Colon (tissue), 2 donors: ENCODE measurements around the gene CABCOCO1.

Experiments used
- FAIRE-seq: peaks from 2 replicates; lab custom pipeline; 2012; peaks lifted over from hg19 to GRCh38; lab: Jason Lieb, UNC
- donor health status: control.
- donor health status: control.

The CABCOCO1 gene

DNA sequence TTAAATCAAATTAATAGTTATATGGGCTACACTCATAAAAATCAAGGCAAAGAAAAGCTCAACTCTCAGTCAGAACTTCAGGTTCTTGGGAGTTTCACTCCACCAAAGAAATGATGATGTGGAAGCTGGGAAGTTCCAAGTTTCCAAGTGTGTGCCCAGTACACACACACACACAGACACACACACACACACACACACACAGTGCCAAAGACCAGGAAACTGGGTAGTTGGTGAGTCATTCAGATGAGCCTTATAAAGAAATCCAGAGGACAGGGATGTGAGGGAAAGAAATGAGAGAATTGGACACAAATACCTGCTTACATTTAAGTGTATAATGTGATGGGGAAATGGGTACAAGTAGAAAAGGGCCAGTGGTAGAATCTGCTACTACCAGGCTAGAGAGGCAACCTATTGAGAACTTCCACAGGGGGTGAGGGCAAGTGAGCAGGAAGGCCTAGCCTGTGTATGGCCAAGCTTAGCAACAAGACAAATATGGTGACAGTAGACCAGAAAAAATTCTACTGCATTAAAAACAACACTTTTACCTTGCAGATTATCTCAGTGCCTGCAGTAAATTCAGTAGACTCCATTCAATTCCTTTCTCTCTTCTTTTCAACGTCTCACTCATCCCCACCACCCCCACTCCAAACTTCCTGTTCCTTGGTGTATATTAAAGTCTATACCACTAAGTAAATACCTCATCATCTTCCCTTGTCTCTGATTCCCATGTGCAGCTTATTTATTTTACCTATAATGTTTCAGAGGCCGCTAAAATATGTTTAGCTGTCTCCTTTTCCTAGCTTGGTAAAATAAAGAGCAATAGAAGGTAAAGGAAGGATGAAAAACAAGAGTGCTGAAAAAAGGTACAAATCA is 95.0 kb downstream of the CABCOCO1 start:
- FAIRE-seq, result peak; percentile 14

- no peak for FAIRE-seq
These were observed 95.7 kb downstream of the CABCOCO1 start for GRCh38 chr10:61758433-61758832.

- FAIRE-seq, result no peak
These were observed 97.0 kb downstream of the CABCOCO1 start for GRCh38 chr10:61759751-61760150.

GRCh38 chr10:61760943-61761824 is 98.5 kb downstream of the CABCOCO1 start:
- FAIRE-seq, result no peak

DNA sequence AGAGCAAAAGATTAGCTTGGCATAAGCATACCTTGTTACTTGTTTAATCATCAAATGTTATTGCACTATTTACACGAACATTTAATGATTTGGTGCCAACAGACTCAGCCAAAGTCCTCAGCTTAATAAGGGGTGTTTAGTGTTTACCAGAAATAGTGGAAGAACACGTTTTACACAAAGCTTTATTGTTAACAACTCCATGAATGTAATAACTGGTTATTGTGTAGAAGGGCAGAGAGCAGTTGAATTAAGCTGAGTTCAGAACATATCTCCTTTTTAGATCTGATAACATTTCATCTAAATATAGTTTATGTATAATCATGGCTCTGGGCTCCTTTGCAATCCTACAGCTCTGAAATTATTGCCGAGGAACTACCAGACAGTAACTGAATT is 99.1 kb downstream of the CABCOCO1 start:
- FAIRE-seq, result peak; percentile 83

- FAIRE-seq, result no peak
These were observed 101.0 kb downstream of the CABCOCO1 start for GRCh38 chr10:61763778-61764177.

DNA sequence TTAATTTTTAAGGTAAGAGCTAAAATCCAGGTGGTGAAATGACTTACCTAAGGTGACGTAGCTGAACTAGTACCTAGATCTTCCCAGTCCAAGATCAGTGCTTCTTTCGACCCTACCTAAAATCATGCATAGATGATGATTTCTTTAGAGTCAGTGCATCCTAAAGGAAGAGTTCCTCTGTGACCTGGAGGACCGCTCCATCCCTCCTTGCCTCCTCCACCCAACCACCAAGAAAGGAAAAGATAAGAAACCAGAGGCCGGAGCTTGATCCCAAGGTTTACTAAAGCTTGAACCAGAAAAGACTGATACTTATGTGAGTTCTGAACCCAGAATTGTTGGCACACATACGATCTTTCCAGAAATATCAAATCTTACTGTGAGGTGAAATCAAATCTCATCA is 101.8 kb downstream of the CABCOCO1 start:
- FAIRE-seq, result no peak

DNA sequence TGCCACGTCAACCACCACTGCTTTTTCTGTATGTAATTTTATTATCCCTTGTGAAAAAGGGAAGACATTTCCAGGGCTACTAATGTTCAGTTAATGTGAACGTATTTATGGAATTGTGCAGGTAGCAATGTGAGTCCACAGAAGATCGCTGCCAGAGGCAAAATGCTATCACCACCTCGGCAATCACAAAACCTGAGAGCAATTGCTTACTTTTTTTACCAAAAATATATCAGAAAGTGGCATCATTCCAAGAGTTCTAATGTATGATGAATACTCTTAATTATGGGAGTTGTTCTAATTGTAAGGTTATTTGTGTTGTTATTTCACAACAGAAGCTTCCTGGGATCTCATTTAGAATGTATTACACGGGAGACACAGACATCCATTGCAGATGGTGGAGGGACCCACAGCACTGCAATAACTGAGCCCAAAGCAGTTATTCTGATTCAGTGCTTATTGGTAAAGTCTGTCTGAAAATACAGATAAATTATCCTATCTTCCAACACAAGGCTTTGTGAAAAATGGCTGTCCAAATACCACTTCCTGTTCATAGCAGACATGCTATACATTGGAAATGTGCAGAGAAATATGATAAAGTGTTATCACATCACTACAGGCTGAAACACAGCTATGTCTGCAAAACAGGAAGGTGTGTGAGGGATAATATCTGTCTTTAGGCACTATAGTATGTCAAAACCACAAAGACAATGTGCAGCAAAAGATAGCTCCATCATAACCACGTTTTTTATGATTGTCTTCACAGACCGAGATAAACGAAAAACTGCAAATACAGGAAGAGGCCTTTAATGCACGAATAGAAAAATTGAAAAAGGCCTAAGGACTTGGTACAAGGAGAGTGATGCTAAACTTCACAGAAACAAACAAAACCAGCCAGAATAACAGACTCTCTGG is 102.7 kb downstream of the CABCOCO1 start:
- FAIRE-seq, result no peak

DNA sequence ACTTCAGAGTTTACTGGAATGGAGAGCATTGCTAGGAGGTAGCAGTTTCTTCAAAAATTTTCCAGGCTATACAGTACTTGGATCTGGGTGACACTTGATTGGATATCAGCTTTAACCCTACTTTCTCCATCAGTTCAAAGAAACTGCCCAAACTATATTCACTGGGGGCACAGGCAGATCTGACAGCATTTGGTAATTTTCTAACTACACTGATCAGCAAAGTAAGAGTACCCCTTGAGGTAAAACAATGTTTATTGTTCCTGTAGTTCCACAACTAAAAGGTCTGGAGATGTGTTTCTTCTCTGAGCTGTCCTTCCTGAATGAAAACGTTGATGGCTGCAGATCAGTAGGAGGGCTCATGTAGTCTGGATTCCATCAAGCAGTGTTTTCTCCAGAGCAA is 104.2 kb downstream of the CABCOCO1 start:
- FAIRE-seq, result no peak

DNA sequence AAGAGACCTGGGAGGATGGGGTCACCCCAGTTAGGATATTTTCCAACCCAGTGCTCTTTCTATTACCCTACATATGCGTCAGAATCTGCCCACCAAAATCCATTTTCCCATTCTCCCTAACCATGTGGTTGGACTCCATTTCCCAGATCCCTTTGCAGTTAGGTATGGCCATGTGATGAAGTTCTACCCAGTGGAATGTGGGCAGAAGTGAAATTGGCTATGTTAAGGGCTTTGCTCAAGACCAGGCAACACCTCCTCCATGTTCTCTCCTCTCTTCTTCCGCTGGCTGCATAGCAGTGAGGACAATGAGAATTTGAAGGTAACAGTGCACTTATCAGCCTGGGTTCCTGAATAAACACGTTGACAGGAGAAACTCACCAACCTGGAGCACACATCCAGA is 111.3 kb downstream of the CABCOCO1 start:
- FAIRE-seq, result no peak

DNA sequence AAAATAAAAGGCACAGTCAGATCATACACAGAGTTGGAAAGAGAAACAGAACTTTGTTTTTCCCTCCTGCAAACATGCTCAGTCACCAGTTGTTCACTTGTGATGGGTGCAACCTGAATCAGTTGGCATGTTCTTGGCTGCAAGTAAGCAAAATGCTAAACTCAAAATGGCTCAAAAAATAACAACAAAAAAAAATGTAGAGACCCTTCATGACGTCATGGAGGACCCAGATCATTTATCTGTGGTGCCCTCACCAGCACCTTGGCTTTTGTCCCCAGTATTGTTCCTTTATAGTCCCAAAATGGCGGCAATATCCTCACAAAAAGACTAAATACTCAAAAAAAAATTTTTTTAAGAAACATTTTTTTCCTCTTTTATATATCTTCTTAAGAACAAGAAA is 112.4 kb downstream of the CABCOCO1 start:
- FAIRE-seq, result no peak

DNA sequence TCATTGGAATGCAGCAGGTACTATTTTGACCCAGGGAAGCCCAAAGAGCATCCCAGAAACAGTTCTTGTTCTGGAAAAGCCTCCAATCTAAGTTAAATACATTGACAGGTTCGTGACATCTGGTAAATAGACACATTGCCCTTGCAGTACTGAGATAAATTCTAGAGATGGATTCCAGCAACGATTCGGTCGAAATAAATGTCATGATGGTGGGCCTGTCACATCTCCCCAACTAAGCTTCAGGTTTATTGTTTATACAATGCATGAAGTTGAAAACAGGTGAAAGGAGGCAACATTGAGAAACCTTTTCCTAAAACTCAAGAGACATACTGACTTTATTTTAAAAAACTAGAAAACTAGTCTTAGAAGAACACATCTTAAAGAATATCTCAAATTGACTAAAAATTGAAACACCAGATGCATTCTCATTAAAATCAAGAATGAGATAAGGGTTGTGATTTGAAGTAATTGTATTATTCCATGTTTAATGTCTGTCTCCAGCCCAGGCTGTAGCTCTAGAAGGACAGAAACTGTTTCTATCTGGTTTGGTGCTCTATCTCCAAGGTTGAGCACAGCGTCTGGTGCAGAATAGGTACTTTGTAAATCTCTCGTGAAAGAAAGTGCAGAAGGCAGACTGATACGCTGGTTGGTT is 114.0 kb downstream of the CABCOCO1 start:
- no peak for FAIRE-seq

DNA sequence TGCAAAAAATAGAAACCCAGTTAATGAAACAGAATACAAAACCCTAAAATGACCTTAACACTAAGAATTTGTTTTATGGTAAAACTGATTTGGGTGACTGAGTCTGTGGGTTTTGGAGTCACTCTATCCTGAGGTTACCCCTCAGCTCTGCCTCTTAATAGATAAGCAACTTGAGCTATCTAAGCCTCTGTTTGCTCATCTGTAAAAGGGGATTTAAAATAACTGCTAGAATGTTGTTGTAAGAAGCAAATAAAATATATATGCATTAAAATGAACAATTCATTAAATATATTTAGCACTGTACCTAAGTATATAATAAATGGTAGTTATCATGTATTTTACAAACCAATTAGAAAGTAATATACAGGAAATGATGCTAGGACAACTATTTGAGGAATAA is 115.4 kb downstream of the CABCOCO1 start:
- FAIRE-seq, result no peak

GRCh38 chr10:61779276-61779675 is 116.5 kb downstream of the CABCOCO1 start:
- FAIRE-seq, result no peak

DNA sequence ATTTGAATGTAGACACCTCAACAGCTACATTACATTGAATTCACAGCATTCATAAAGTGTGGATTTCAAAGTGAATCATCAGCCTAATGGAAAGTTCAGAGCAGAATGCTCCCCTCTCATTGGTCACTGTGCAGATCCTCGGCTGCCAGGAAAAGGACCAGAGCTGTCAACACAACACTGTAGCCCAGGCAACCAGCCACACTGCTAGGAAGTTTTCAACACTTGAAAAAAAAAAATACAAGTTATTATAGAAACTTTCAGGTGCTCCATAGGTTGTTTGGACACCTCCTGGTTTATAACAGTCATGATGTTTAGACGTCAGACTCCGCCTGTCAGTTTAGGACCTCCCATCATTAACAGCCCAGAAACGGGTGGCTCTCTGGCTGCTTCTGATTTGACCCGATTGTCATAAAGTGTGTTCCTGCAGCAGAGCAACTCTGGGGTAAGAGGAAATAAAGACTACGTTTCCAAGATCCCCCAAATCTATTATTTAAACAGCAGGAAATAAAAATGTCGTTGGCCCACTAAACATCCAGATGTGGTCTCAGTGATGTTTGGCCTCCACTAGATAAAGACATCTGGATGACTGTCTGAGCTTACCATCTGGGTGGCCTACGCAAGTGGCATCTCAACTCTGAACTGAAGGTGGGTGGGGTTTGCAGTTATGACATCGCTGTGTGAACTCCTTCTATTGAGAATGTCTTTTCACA is 117.4 kb downstream of the CABCOCO1 start:
- FAIRE-seq, result no peak

DNA sequence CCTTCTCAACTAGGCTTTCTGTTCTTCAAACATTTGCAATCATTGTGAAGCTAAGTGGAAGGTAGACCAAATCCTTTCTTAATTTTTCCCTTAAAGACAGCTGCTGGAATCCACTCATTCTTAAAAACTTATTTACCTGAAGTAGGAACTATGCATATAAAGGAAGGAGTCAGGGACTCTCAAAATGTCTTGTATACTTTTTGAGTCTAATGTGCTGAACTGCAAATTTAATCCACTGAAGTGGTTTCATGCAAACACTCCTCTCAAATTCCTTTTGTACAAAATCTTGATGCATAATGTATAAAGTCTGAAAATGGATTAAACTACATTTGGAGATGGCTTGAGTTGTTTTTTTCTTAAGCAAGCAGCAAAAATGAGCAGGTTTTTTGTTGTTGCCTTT is 118.0 kb downstream of the CABCOCO1 start:
- FAIRE-seq, result no peak

GRCh38 chr10:61781969-61782403 is 119.3 kb downstream of the CABCOCO1 start:
- FAIRE-seq, result no peak

- FAIRE-seq, result no peak
These were observed 121.8 kb downstream of the CABCOCO1 start for GRCh38 chr10:61784354-61785133.

GRCh38 chr10:61785473-61786105 is 122.9 kb downstream of the CABCOCO1 start:
- FAIRE-seq, result no peak

GRCh38 chr10:61786728-61787127 is 124.0 kb downstream of the CABCOCO1 start:
- no peak for FAIRE-seq
